ENCODE data around the gene TBC1D16.

Gene TBC1D16

GRCh38 chr17:79929257-79930061, 106.2 kb downstream of the TBC1D16 start:
- Histone ChIP-seq H3K27ac (ENCODE audit: insufficient read depth in 1 of 2, low read depth in 1 of 2, low read length in 2 of 2, poor library complexity in 1 of 2, severe bottlenecking in 2 of 2) (no peak overlapping the region), H3K27me3 (replicated peaks in 2 of 5; ENCODE audit: control insufficient read depth in 4 of 5, insufficient read depth in 5 of 5, low read length in 4 of 5) (peaks cover 0 to 38% (median 8%) of the 10 kb centered on the region in 5 experiments), H3K36me3 (ENCODE audit: control insufficient read depth in 4 of 4, insufficient read depth in 4 of 4, low read length in 3 of 4) (no peaks in the 10 kb centered on the region), H3K9me3 (ENCODE audit: control extremely low read depth in 1 of 5, control insufficient read depth in 4 of 5, insufficient read depth in 2 of 5, low read depth in 1 of 5, low read length in 4 of 5) (no peaks in the 10 kb centered on the region), H3K4me1 (ENCODE audit: control extremely low read depth in 1 of 4, control insufficient read depth in 4 of 4, insufficient read depth in 4 of 4, low read length in 3 of 4) (peaks cover 0 to 40% (median 32%) of the 10 kb centered on the region in 4 experiments), H3K4me3 (ENCODE audit: control insufficient read depth in 1 of 7, extremely low read depth in 1 of 7, insufficient read depth in 4 of 7, low read depth in 2 of 7, low read length in 6 of 7) (peak overlapping the region in 1 of 7 experiments; percentile 55)
- WGBS (ENCODE audit: insufficient coverage), result 92% methylated on average over 11 of the region's 25 CpGs
- ChIA-PET POLR2A (no interaction called here), CTCF (interaction anchor here (0.9 kb wide), 1 partner anchor 13 kb away, joined by 3 read pairs; no protein-coding TSS in a partner anchor)
- DNase-seq, result no peak

- Histone ChIP-seq H3K9me3 (ENCODE audit: control extremely low read depth in 1 of 5, control insufficient read depth in 4 of 5, insufficient read depth in 2 of 5, low read depth in 1 of 5, low read length in 4 of 5) (no peaks in the 10 kb centered on the region), H3K4me3 (ENCODE audit: control insufficient read depth in 1 of 7, extremely low read depth in 1 of 7, insufficient read depth in 4 of 7, low read depth in 2 of 7, low read length in 6 of 7) (no peak overlapping the region), H3K27me3 (replicated peaks in 2 of 5; ENCODE audit: control insufficient read depth in 4 of 5, insufficient read depth in 5 of 5, low read length in 4 of 5) (peaks cover 0 to 38% (median 8%) of the 10 kb centered on the region in 5 experiments), H3K4me1 (ENCODE audit: control extremely low read depth in 1 of 4, control insufficient read depth in 4 of 4, insufficient read depth in 4 of 4, low read length in 3 of 4) (peaks cover 0 to 33% (median 24%) of the 10 kb centered on the region in 4 experiments), H3K36me3 (ENCODE audit: control insufficient read depth in 4 of 4, insufficient read depth in 4 of 4, low read length in 3 of 4) (no peaks in the 10 kb centered on the region), H3K27ac (ENCODE audit: insufficient read depth in 1 of 2, low read depth in 1 of 2, low read length in 2 of 2, poor library complexity in 1 of 2, severe bottlenecking in 2 of 2) (no peak overlapping the region)
- no peak for DNase-seq
- ChIA-PET POLR2A (no interaction called here), CTCF (interaction anchor here (0.9 kb wide), 1 partner anchor 12 kb away, joined by 3 read pairs; no protein-coding TSS in a partner anchor)
- 97% methylated on average over 12 of the region's 16 CpGs for WGBS (ENCODE audit: insufficient coverage)
These were observed 107.0 kb downstream of the TBC1D16 start for GRCh38 chr17:79928502-79929256.

DNA sequence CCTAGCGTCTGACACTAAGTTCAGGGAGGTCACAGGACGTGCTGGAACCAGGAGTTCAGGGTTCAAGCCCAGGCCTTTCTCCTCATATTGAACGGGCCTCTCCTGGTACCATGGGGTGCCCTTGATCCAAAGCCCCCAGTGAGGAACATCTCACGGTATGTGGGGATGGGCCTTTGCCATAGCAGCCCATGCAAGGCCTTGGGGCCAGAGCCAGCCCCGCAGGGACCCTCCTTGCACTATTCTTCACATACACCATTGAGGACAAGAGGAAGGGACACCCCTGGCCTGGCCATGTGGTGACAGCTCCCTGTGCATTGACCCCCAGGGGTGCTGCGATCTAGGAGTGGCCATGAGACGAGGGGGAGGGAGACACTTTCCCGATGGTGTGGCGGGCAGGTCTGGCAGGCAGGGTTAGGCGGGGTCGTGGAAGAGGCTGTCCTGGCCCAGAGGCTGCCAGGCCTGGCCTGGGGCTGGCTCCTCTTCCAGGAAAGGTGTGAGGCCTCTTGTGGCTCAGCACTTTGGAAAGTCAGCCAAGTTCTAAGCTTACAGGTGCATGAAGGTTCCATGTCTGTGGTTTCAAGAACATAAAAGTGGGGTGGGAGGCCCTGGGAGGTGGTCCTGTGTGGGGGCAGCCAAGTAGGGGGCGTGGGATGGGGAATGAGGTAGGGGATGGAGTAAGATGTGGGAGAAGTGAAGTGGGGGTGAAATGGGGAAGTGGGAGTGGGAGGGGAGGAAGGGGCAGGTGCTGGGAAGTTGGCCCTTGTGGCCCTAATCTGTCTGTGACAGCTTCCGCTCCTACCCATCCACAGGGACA, 107.8 kb downstream of the TBC1D16 start:
- no peak for DNase-seq
- WGBS (ENCODE audit: insufficient coverage), result 89% methylated on average over 9 of the region's 13 CpGs

GRCh38 chr17:79927136-79927661, 108.5 kb downstream of the TBC1D16 start:
- Histone ChIP-seq H3K27ac (ENCODE audit: insufficient read depth in 1 of 2, low read depth in 1 of 2, low read length in 2 of 2, poor library complexity in 1 of 2, severe bottlenecking in 2 of 2) (no peak overlapping the region), H3K9me3 (ENCODE audit: control extremely low read depth in 1 of 5, control insufficient read depth in 4 of 5, insufficient read depth in 2 of 5, low read depth in 1 of 5, low read length in 4 of 5) (no peaks in the 10 kb centered on the region), H3K27me3 (replicated peaks in 2 of 5; ENCODE audit: control insufficient read depth in 4 of 5, insufficient read depth in 5 of 5, low read length in 4 of 5) (peaks cover 0 to 35% (median 8%) of the 10 kb centered on the region in 5 experiments), H3K4me1 (ENCODE audit: control extremely low read depth in 1 of 4, control insufficient read depth in 4 of 4, insufficient read depth in 4 of 4, low read length in 3 of 4) (peaks cover 0 to 23% (median 16%) of the 10 kb centered on the region in 4 experiments), H3K36me3 (ENCODE audit: control insufficient read depth in 4 of 4, insufficient read depth in 4 of 4, low read length in 3 of 4) (no peaks in the 10 kb centered on the region), H3K4me3 (ENCODE audit: control insufficient read depth in 1 of 7, extremely low read depth in 1 of 7, insufficient read depth in 4 of 7, low read depth in 2 of 7, low read length in 6 of 7) (no peak overlapping the region)
- 91% methylated on average over 21 of the region's 28 CpGs for WGBS (ENCODE audit: insufficient coverage)
- CTCF ChIA-PET, result no interaction called here
- no peak for DNase-seq
- POLR2A ChIA-PET, result no interaction called here

More for the DNA sequence above, 107.8 kb downstream of the TBC1D16 start:
- no peak overlapping the region for H3K27ac ChIP-seq (ENCODE audit: insufficient read depth in 1 of 2, low read depth in 1 of 2, low read length in 2 of 2, poor library complexity in 1 of 2, severe bottlenecking in 2 of 2)
- CTCF ChIA-PET, result no interaction called here
- peaks cover 0 to 38% (median 8%) of the 10 kb centered on the region in 5 experiments for H3K27me3 ChIP-seq (replicated peaks in 2 of 5; ENCODE audit: control insufficient read depth in 4 of 5, insufficient read depth in 5 of 5, low read length in 4 of 5)
- POLR2A ChIA-PET, result no interaction called here
- no peaks in the 10 kb centered on the region for H3K9me3 ChIP-seq (ENCODE audit: control extremely low read depth in 1 of 5, control insufficient read depth in 4 of 5, insufficient read depth in 2 of 5, low read depth in 1 of 5, low read length in 4 of 5)
- peaks cover 0 to 25% (median 17%) of the 10 kb centered on the region in 4 experiments for H3K4me1 ChIP-seq (ENCODE audit: control extremely low read depth in 1 of 4, control insufficient read depth in 4 of 4, insufficient read depth in 4 of 4, low read length in 3 of 4)
- no peaks in the 10 kb centered on the region for H3K36me3 ChIP-seq (ENCODE audit: control insufficient read depth in 4 of 4, insufficient read depth in 4 of 4, low read length in 3 of 4)
- no peak overlapping the region for H3K4me3 ChIP-seq (ENCODE audit: control insufficient read depth in 1 of 7, extremely low read depth in 1 of 7, insufficient read depth in 4 of 7, low read depth in 2 of 7, low read length in 6 of 7)

DNA sequence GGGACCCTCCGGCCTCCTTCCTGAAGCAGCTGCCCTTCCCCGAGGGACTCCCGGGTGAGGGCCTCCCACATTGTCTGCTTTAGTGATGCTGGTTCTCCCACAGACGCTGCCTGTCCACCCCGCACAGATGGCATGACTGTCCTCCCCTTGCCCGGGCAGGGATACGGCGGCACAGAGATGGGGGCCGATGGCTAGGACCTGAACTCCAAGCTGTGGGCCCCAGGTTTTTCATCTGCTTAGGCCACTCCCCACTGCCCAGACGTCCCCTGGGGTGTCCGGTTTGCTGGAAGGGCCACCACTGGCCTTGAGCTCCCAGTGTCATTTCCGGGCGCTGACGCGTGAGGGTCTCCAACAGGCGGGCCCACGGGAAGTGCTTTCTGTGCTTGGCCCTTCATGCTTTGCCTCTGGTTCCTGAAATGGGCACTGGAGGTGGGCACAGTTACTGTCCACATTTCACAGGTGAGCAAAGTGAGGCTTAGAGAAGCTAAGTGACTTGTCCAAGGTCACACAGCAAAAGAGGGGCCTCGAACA, 109.0 kb downstream of the TBC1D16 start:
- Histone ChIP-seq H3K27ac (ENCODE audit: insufficient read depth in 1 of 2, low read depth in 1 of 2, low read length in 2 of 2, poor library complexity in 1 of 2, severe bottlenecking in 2 of 2) (no peak overlapping the region), H3K36me3 (ENCODE audit: control insufficient read depth in 4 of 4, insufficient read depth in 4 of 4, low read length in 3 of 4) (no peaks in the 10 kb centered on the region), H3K9me3 (ENCODE audit: control extremely low read depth in 1 of 5, control insufficient read depth in 4 of 5, insufficient read depth in 2 of 5, low read depth in 1 of 5, low read length in 4 of 5) (no peaks in the 10 kb centered on the region), H3K4me1 (ENCODE audit: control extremely low read depth in 1 of 4, control insufficient read depth in 4 of 4, insufficient read depth in 4 of 4, low read length in 3 of 4) (peaks cover 0 to 23% (median 16%) of the 10 kb centered on the region in 4 experiments), H3K27me3 (replicated peaks in 2 of 5; ENCODE audit: control insufficient read depth in 4 of 5, insufficient read depth in 5 of 5, low read length in 4 of 5) (peaks cover 0 to 31% (median 8%) of the 10 kb centered on the region in 5 experiments), H3K4me3 (ENCODE audit: control insufficient read depth in 1 of 7, extremely low read depth in 1 of 7, insufficient read depth in 4 of 7, low read depth in 2 of 7, low read length in 6 of 7) (no peak overlapping the region)
- no peak for DNase-seq
- WGBS (ENCODE audit: insufficient coverage), result 96% methylated on average over 17 of the region's 18 CpGs
- ChIA-PET CTCF (no interaction called here), POLR2A (no interaction called here)

GRCh38 chr17:79926142-79926604, 109.5 kb downstream of the TBC1D16 start:
- Histone ChIP-seq H3K36me3 (ENCODE audit: control insufficient read depth in 4 of 4, insufficient read depth in 4 of 4, low read length in 3 of 4) (no peaks in the 10 kb centered on the region), H3K9me3 (ENCODE audit: control extremely low read depth in 1 of 5, control insufficient read depth in 4 of 5, insufficient read depth in 2 of 5, low read depth in 1 of 5, low read length in 4 of 5) (no peaks in the 10 kb centered on the region), H3K4me3 (ENCODE audit: control insufficient read depth in 1 of 7, extremely low read depth in 1 of 7, insufficient read depth in 4 of 7, low read depth in 2 of 7, low read length in 6 of 7) (no peak overlapping the region), H3K27me3 (replicated peaks in 2 of 5; ENCODE audit: control insufficient read depth in 4 of 5, insufficient read depth in 5 of 5, low read length in 4 of 5) (peaks cover 0 to 30% (median 6%) of the 10 kb centered on the region in 5 experiments), H3K4me1 (ENCODE audit: control extremely low read depth in 1 of 4, control insufficient read depth in 4 of 4, insufficient read depth in 4 of 4, low read length in 3 of 4) (peaks cover 0 to 26% (median 17%) of the 10 kb centered on the region in 4 experiments), H3K27ac (ENCODE audit: insufficient read depth in 1 of 2, low read depth in 1 of 2, low read length in 2 of 2, poor library complexity in 1 of 2, severe bottlenecking in 2 of 2) (no peak overlapping the region)
- DNase-seq, result no peak
- 85% methylated on average over 5 of the region's 9 CpGs for WGBS (ENCODE audit: insufficient coverage)
- POLR2A ChIA-PET, result no interaction called here
- CTCF ChIA-PET, result no interaction called here
